ENCODE measurements around the gene ARHGAP6. TPM values are rescaled to one million over a fixed set of nuclear protein-coding genes. Genes with fewer than 3 reads are reported as not detected.
"Not testable (repeated sequence)": the region's sequence is repeated elsewhere in the genome, so short reads cannot be mapped to it uniquely, and the experiment has no call there.

Gene ARHGAP6
- total and polyA plus RNA-seq, 11 donors, result 2.1 to 6.6 (median 2.5) TPM

DNA sequence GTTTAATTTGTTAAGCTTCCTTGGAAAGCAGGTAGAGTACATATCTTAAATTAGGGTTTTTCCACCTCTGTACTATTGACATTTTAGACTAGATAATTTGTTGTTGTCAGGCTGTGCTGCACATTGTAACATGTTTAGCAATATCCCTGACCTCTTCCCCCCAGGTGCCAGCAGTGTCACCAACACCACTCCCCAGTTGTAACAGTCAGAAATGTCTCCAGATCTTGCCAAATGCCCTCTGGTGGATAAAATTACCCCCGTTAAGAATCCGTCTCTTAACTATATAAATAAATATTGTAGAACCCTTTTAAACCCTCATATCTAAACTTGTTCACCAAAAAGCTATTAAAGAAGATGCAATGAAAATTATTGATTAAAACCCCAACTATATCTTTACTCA is 161.5 kb downstream of the ARHGAP6 start:
- DNase-seq (no peak), ATAC-seq (no peak)
- TF ChIP-seq, protein P1, sequence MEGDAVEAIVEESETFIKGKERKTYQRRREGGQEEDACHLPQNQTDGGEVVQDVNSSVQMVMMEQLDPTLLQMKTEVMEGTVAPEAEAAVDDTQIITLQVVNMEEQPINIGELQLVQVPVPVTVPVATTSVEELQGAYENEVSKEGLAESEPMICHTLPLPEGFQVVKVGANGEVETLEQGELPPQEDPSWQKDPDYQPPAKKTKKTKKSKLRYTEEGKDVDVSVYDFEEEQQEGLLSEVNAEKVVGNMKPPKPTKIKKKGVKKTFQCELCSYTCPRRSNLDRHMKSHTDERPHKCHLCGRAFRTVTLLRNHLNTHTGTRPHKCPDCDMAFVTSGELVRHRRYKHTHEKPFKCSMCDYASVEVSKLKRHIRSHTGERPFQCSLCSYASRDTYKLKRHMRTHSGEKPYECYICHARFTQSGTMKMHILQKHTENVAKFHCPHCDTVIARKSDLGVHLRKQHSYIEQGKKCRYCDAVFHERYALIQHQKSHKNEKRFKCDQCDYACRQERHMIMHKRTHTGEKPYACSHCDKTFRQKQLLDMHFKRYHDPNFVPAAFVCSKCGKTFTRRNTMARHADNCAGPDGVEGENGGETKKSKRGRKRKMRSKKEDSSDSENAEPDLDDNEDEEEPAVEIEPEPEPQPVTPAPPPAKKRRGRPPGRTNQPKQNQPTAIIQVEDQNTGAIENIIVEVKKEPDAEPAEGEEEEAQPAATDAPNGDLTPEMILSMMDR (IDR thresholded peaks at IDR 0.05), result no peak
- Histone ChIP-seq H3K9me3 (no peaks in the 10 kb centered on the region), H3K4me3 (no peak overlapping the region), H3K36me3 (no peaks in the 10 kb centered on the region), H3K27me3 (peaks cover 0 to 2% (median 0%) of the 10 kb centered on the region in 9 donors), H3K27ac (no peak overlapping the region), H3K4me1 (no peaks in the 10 kb centered on the region)
- WGBS, 4 donors, result 47 to 58% (median 52%) methylated on average over 2 of the region's 2 CpGs
- intact Hi-C loops (cut with DNase I), result no loop called here

DNA sequence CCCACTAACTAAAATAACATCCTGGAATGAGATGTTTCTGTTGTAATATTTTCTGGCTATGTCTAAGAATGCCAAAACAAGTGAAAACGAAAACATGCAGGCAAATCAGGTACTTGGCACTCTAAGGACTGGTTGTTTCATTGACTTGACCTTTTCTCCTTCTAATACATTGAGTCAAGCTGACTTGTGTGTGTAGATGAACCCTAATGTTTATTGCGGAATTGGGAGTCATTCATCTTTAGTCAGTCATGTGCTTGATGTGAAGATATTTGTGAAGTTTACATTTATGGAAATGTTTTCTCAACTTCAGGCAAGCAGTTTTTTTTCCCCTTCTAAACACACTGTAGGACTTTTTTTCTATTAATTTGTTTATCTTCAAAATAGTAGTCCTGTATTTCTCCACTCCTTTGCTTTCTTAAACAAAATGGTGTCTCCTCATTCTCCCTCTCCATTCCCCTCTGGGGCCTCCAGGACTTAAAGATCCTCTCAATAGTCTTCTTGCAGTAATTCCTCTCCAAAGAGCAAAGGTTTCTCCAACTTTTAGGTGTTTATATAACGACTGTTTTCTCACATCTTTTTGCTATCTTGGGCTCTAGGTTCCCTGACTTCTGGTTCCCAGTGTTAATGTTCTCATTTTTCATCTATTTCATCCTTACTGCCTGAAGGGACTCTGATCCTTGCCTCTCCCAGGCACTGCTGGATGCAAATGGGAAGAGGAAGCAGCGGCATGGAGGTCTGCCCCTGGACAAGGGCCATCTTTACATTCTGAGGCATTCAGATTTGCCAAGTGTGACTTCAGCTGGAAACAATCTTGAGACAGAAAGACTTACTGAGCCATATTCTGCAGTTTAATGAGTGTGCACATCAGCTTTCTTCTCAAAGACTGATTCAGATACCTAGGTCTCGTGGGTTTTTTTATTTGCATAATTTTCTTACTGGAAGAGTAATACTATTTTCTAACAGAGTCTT is 166.4 kb downstream of the ARHGAP6 start:
- intact Hi-C loops (cut with DNase I), result no loop called here
- Histone ChIP-seq H3K27ac (no peak overlapping the region), H3K27me3 (peaks cover 0 to 2% (median 0%) of the 10 kb centered on the region in 9 donors), H3K4me3 (no peak overlapping the region), H3K4me1 (no peaks in the 10 kb centered on the region), H3K36me3 (no peaks in the 10 kb centered on the region), H3K9me3 (peaks cover 0 to 9% (median 0%) of the 10 kb centered on the region in 12 donors)
- DNase-seq (no peak), ATAC-seq (no peak)
- TF ChIP-seq POLR2A (IDR thresholded peaks at IDR 0.05), result no peak
- TF ChIP-seq, protein P1 (IDR thresholded peaks at IDR 0.05), result no peak
- WGBS, 4 donors, result 45 to 70% (median 54%) methylated on average over 5 of the region's 5 CpGs

DNA sequence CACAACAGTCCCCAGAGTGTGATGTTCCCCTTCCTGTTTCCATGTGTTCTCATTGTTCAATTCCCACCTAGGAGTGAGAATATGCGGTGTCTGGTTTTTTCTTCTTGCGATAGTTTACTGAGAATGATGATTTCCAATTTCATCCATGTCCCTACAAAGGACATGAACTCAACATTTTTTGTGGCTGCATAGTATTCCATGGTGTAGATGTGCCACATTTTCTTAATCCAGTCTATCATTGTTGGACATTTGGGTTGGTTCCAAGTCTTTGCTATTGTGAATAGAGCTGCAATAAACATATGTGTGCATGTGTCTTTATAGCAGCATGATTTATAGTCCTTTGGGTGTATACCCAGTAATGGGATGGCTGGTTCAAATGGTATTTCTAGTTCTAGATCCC is 174.3 kb downstream of the ARHGAP6 start:
- intact Hi-C loops (cut with DNase I); H3K4me3 ChIP-seq; H3K4me1 ChIP-seq; ATAC-seq; H3K27ac ChIP-seq; H3K9me3 ChIP-seq; H3K27me3 ChIP-seq; DNase-seq; H3K36me3 ChIP-seq: not testable (repeated sequence)
- WGBS, 4 donors, result 53 to 97% (median 83%) methylated on average over 2 of the region's 2 CpGs

DNA sequence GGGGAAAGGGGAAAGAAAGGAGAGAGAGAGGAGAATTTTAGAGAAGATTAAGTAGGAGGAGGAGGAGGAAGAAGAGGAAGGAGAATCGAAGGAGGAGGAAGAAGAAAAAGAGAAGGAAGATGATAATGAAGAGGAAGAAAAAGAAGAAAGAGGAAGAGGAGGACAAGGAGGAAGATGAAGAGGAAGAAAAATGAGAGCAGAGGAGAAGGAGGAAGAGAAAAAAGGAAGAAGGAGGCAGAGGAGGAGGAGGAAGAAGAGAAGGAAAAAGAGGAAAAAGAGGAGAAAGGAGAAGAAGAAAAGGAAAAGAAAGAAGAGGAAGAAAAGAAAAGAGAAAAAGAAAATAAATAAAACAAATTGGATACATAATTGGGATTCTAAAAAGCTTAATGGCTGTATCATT is 181.4 kb downstream of the ARHGAP6 start:
- Histone ChIP-seq H3K27ac (no peak overlapping the region), H3K9me3 (no peaks in the 10 kb centered on the region), H3K36me3 (no peaks in the 10 kb centered on the region), H3K4me3 (no peak overlapping the region), H3K27me3 (peaks cover 0 to 7% (median 0%) of the 10 kb centered on the region in 9 donors), H3K4me1 (peaks cover 0 to 2% (median 0%) of the 10 kb centered on the region in 12 donors)
- TF ChIP-seq POLR2A (IDR thresholded peaks at IDR 0.05), result no peak
- TF ChIP-seq, protein P1 (IDR thresholded peaks at IDR 0.05), result no peak
- ATAC-seq (no peak), DNase-seq (no peak)
- WGBS, 4 donors, result 62 to 77% (median 68%) methylated on average over 1 of the region's 1 CpG
- intact Hi-C loops (cut with DNase I), result no loop called here

Measured in heart left ventricle (tissue), 16 donors.